Measurements from ENCODE around the gene RPRD1B.
A peak's percentile ranks its signal among the peaks of the same experiment; 100 is the strongest.

RPRD1B gene

GRCh38 chr20:38033330-38034107 lies at the start of gene RPRD1B, which contains the start of gene TTI1:
RPRD1B (plus strand) TSS chr20:38033746; CDS start chr20:38033948, 202 bp downstream.
TTI1 (minus strand) TSS chr20:38033456; CDS start chr20:38013816, 19,640 bp downstream.
- peak; percentile 95 for DNase-seq

GRCh38 chr20:37984018-37984785 lies 49.3 kb upstream of the RPRD1B start:
- peak; percentile 68 for DNase-seq

GRCh38 chr20:37986044-37986858 lies 47.3 kb upstream of the RPRD1B start:
- DNase-seq = peak; percentile 58

- peak; percentile 83 for DNase-seq
Observed at GRCh38 chr20:37986873-37987601, 46.5 kb upstream of the RPRD1B start.

GRCh38 chr20:37987602-37988290 lies 45.8 kb upstream of the RPRD1B start:
- DNase-seq = no peak

GRCh38 chr20:37988306-37988954 lies 45.1 kb upstream of the RPRD1B start:
- peak; percentile 45 for DNase-seq

GRCh38 chr20:37989601-37990295 lies 43.8 kb upstream of the RPRD1B start:
- DNase-seq = peak; percentile 64

- peak; percentile 48 for DNase-seq
Observed at GRCh38 chr20:37990571-37991151, 42.9 kb upstream of the RPRD1B start.

GRCh38 chr20:37991157-37991866 lies 42.2 kb upstream of the RPRD1B start:
- DNase-seq = no peak

- peak; percentile 48 for DNase-seq
Observed at GRCh38 chr20:37991908-37992307, 41.6 kb upstream of the RPRD1B start.

GRCh38 chr20:37992802-37993409 lies 40.6 kb upstream of the RPRD1B start:
- peak; percentile 46 for DNase-seq

- DNase-seq = no peak
Observed at GRCh38 chr20:37994512-37994911, 39.0 kb upstream of the RPRD1B start.

- peak; percentile 93 for DNase-seq
Observed at GRCh38 chr20:37995856-37996605, 37.5 kb upstream of the RPRD1B start.

GRCh38 chr20:37997516-37997915 lies 36.0 kb upstream of the RPRD1B start:
- DNase-seq = no peak

GRCh38 chr20:37999526-38000263 lies 33.9 kb upstream of the RPRD1B start:
- DNase-seq = no peak

GRCh38 chr20:38000293-38000692 lies 33.3 kb upstream of the RPRD1B start:
- no peak for DNase-seq

- DNase-seq = no peak
Observed at GRCh38 chr20:38001173-38001875, 32.2 kb upstream of the RPRD1B start.

Data from NCI-H2171 treated with DMSO at 0.1 percent for 48 hours (cell line).